ENCODE results near the gene ELMO1.

ELMO1 gene

DNA sequence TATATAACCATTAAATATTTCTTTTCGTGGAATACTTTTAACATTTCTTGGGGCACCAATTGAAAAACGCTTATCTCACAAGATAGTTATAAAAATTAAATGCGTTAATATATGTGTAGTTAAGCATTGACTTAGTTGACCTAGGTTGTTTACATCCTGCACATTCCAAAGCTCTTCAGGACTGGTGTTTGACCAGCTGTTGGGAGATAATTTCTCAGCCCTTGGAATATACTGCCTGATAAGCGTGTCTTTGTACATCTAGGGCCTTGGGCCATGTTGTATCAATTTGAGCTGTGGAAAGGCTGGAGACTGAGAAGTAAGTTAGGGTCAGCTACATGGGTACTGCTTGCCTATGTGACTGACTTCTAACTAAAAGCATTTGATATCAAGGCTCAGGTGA, 634.4 kb downstream of the ELMO1 start:
- TF ChIP-seq, protein P1, sequence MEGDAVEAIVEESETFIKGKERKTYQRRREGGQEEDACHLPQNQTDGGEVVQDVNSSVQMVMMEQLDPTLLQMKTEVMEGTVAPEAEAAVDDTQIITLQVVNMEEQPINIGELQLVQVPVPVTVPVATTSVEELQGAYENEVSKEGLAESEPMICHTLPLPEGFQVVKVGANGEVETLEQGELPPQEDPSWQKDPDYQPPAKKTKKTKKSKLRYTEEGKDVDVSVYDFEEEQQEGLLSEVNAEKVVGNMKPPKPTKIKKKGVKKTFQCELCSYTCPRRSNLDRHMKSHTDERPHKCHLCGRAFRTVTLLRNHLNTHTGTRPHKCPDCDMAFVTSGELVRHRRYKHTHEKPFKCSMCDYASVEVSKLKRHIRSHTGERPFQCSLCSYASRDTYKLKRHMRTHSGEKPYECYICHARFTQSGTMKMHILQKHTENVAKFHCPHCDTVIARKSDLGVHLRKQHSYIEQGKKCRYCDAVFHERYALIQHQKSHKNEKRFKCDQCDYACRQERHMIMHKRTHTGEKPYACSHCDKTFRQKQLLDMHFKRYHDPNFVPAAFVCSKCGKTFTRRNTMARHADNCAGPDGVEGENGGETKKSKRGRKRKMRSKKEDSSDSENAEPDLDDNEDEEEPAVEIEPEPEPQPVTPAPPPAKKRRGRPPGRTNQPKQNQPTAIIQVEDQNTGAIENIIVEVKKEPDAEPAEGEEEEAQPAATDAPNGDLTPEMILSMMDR (IDR thresholded peaks at IDR 0.05): no peak

DNA sequence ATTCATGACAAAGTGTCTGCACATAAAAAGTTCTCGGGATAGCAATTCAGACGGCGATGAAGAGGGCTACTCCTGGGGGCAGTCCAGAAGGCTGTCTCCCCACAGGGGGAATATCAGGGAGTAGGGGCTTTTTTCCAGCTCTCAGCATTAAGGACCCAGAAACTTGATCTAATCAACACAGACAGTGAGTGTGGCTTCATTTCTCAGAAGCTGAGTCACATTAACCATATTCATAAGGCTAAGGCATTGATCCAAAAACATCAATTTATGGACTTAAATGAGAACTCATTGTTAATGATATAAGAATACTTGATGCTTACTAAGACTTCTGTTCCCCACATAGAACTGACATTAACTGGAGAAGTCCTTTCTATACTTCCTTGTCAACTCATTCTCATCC, 636.9 kb downstream of the ELMO1 start:
- DNase-seq (ENCODE audit: low spot score): no peak
- TF ChIP-seq, protein P1 (IDR thresholded peaks at IDR 0.05): no peak
- Histone ChIP-seq H3K27ac (no peak overlapping the region), H3K4me3 (no peak overlapping the region)

More for the DNA sequence above, 634.4 kb downstream of the ELMO1 start:
- H3K27ac ChIP-seq: no peak overlapping the region
- H3K4me3 ChIP-seq: no peak overlapping the region
- DNase-seq (ENCODE audit: low spot score): no peak

DNA sequence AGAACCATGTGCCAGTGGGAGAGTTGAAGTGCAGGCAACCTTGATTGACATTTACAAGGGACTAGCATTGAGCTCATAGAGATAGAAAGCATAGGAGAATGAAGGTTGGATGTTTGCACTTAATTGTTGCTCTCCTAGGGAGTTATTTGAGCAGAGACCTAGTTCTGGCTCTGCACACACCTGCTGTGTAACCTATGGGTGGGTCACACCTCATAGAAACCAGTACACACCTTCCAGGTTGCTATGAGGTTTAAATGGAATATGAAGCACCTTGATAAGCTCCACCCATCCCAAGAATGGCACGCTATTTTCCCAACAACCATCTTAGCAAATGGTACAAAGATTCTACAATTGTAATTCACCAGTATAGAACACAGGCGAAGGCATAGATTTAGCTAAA, 638.2 kb downstream of the ELMO1 start:
- TF ChIP-seq, protein P1 (IDR thresholded peaks at IDR 0.05): no peak
- Histone ChIP-seq H3K4me3 (no peak overlapping the region), H3K27ac (no peak overlapping the region)
- no peak for DNase-seq (ENCODE audit: low spot score)

DNA sequence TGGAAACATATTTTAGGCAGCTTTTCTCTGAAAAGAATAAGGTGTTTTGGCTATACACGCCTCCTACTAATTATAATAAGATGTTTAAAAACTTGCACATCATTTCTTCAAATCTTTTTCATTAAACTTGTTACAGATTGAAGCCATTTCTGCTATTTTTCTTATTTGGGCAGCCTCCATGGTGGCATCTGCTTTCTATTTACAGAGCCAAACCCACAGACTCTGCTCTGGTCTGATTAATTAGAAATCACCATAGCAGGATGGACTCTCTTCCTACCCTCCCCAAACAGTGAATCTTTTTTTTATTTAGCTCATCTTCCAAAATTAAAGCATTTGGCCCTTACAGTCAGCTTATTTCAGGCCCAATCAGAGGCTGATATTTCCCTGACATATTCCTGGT, 638.6 kb downstream of the ELMO1 start:
- Histone ChIP-seq H3K4me3 (no peak overlapping the region), H3K27ac (no peak overlapping the region)
- no peak for DNase-seq (ENCODE audit: low spot score)
- TF ChIP-seq, protein P1 (IDR thresholded peaks at IDR 0.05): no peak

DNA sequence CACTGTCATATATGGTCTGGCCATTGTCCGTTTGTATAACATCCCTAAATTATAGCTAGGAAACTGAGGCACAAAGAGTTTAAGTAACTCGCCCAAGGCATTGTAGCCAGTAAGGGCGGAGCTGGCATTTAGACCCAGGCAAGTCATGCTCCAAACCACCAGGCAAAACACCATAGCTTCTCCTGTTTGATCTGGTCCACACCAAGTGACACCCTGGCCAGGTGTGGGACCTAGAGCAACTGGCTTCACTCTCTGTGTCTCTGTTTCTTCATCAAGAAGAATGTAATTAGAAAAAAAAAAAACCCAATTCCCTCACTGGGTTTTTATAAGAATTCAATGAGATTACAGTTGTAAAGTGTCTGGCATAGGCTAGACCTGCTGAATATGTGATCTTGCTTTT, 639.2 kb downstream of the ELMO1 start:
- no peak overlapping the region for H3K27ac ChIP-seq
- no peak for DNase-seq (ENCODE audit: low spot score)
- TF ChIP-seq, protein P1 (IDR thresholded peaks at IDR 0.05): no peak
- H3K4me3 ChIP-seq: no peak overlapping the region

DNA sequence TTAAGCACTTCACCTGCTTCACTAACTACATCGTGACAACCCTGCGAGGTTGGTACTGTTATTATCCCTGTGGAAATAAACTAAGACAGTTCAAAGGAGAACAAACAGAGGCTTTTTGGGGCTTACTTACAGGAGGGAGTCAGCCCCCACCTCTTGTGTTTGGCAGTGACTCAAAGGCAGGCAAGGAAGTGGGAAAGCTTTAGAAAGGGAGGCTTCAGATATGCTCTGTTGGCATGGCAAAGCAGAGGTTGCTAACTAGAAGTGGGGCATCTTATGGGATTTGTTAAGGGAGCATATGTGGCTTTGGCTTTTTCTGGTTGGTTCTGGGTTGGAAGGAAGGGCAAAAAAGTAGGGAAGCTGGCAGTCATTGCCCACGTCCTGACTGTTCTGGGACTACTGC, 639.6 kb downstream of the ELMO1 start:
- Histone ChIP-seq H3K4me3 (no peak overlapping the region), H3K27ac (no peak overlapping the region)
- TF ChIP-seq, protein P1 (IDR thresholded peaks at IDR 0.05): no peak
- no peak for DNase-seq (ENCODE audit: low spot score)

DNA sequence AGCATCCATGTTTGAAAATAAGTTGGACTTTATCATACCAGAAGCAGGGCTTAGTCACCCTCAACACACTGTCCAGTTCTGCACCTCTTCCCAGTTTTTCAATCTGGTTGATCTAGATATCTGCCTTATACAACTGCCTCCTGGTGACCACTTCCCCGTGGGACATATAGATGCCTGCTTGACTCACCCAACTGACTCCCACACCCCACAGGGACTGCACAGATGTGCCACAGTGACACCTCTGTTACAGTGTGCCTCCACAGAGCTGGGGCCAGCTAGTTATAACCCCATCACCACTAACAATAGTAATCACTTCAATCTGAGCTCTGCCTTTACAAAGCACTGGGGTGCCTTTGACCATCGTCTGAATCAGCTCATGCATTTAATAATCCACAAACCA, 641.8 kb downstream of the ELMO1 start:
- Histone ChIP-seq H3K4me3 (no peak overlapping the region), H3K27ac (no peak overlapping the region)
- DNase-seq (ENCODE audit: low spot score): no peak
- TF ChIP-seq, protein P1 (IDR thresholded peaks at IDR 0.05): no peak
